HEK293 (cell line): ENCODE measurements around the gene PARD3B.

Experiments used
- CTCF ChIP-seq: fragments of 450-650 bp; formaldehyde crosslinking; IDR thresholded peaks from 2 replicates; pipeline ENCODE4 v1.5.1; 2016; ENCODE audit warnings: missing biosample characterization, missing genetic modification characterization
- EGR2 ChIP-seq: fragments of 450-650 bp; formaldehyde crosslinking; IDR thresholded peaks from 2 replicates; pipeline ENCODE4 v1.5.1; 2016; ENCODE audit warnings: low read depth, missing biosample characterization, missing genetic modification characterization
- INSM2 ChIP-seq: fragments of 450-650 bp; formaldehyde crosslinking; IDR thresholded peaks from 2 replicates; pipeline ENCODE4 v1.5.1; 2016; ENCODE audit warnings: missing biosample characterization, missing genetic modification characterization
- MZF1 ChIP-seq: fragments of 450-650 bp; formaldehyde crosslinking; IDR thresholded peaks from 2 replicates; pipeline ENCODE4 v1.5.1; 2017; ENCODE audit warnings: missing biosample characterization, missing genetic modification characterization, borderline replicate concordance
- YY1 ChIP-seq: fragments of 450-650 bp; formaldehyde crosslinking; IDR thresholded peaks from 2 replicates; pipeline ENCODE4 v1.5.1; 2018; ENCODE audit warnings: missing biosample characterization, missing genetic modification characterization
- ZBTB21 ChIP-seq: fragments of 450-650 bp; formaldehyde crosslinking; IDR thresholded peaks from 2 replicates; pipeline ENCODE4 v1.5.1; 2017; ENCODE audit warnings: missing biosample characterization, missing genetic modification characterization
- ZNF184 ChIP-seq: fragments of 450-650 bp; IDR thresholded peaks from 2 replicates; pipeline ENCODE4 v1.5.1; 2018; ENCODE audit warnings: missing biosample characterization, mild to moderate bottlenecking, missing genetic modification characterization
- ZNF302 ChIP-seq: fragments of 450-650 bp; formaldehyde crosslinking; IDR thresholded peaks from 2 replicates; pipeline ENCODE4 v1.5.1; 2016; ENCODE audit warnings: missing biosample characterization, missing genetic modification characterization, low read depth
- ZNF354C ChIP-seq: fragments of 450-650 bp; formaldehyde crosslinking; IDR thresholded peaks from 2 replicates; pipeline ENCODE4 v1.5.1; 2016; ENCODE audit warnings: missing biosample characterization, missing genetic modification characterization, low read depth, borderline replicate concordance
- ZNF366 ChIP-seq: fragments of 450-650 bp; formaldehyde crosslinking; conservative IDR thresholded peaks from 2 replicates; pipeline ENCODE4 v1.5.1; 2016; ENCODE audit warnings: missing biosample characterization, missing genetic modification characterization
- ZNF530 ChIP-seq: fragments of 450-650 bp; formaldehyde crosslinking; IDR thresholded peaks from 2 replicates; pipeline ENCODE4 v1.5.1; 2016; ENCODE audit warnings: low read depth, missing biosample characterization, missing genetic modification characterization
- ZNF768 ChIP-seq: fragments of 450-650 bp; formaldehyde crosslinking; IDR thresholded peaks from 2 replicates; pipeline ENCODE4 v1.5.1; 2018; ENCODE audit warnings: missing biosample characterization, mild to moderate bottlenecking, missing genetic modification characterization
- TF ChIP-seq, protein P1 (sequence below): fragments of 450-650 bp; formaldehyde crosslinking; optimal IDR thresholded peaks from 2 replicates; pipeline ENCODE3; 2016; ENCODE audit warnings: missing biosample characterization, mild to moderate bottlenecking, missing genetic modification characterization

DNA sequence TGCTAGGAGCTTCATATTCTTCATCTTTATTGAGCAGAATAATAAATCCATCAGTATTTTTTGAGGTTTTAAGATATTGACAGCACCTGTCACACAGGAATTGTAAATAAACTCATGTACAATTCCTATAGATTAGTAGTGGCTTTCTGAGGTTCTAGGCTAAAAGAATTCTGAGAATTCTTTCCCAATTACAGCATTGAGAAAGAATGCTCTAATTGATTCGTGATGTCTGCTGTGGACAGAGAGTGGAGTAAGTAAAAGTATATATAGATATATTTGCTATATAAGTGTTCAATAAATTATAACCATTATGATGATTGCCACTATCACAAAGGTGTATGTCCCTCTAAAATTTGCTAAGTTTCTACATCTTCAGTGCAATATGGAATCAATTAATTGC, 950.5 kb downstream of the PARD3B start:
- TF ChIP-seq YY1 (tag by site-specific recombination) (no peak), CTCF (tag by site-specific recombination) (no peak), INSM2 (tag by site-specific recombination) (no peak), ZNF366 (no peak), MZF1 (tag by site-specific recombination) (no peak), ZNF184 (tag by site-specific recombination) (no peak), EGR2 (tag by site-specific recombination) (no peak), ZNF768 (tag by site-specific recombination) (no peak), ZBTB21 (tag by site-specific recombination) (no peak), ZNF530 (tag by site-specific recombination) (no peak), ZNF302 (no peak), ZNF354C (tag by site-specific recombination) (no peak)
- TF ChIP-seq, protein P1, sequence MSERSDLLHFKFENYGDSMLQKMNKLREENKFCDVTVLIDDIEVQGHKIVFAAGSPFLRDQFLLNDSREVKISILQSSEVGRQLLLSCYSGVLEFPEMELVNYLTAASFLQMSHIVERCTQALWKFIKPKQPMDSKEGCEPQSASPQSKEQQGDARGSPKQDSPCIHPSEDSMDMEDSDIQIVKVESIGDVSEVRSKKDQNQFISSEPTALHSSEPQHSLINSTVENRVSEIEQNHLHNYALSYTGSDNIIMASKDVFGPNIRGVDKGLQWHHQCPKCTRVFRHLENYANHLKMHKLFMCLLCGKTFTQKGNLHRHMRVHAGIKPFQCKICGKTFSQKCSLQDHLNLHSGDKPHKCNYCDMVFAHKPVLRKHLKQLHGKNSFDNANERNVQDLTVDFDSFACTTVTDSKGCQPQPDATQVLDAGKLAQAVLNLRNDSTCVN (tag by site-specific recombination), result no peak
